Measurements from ENCODE around the gene SFRP2. TPM values are rescaled to one million over a fixed set of nuclear protein-coding genes. Genes with fewer than 3 reads are reported as not detected.
A peak's percentile ranks its signal among the peaks of the same experiment; 100 is the strongest.

The SFRP2 gene
- polyA plus RNA-seq, 3 donors: not detected

DNA sequence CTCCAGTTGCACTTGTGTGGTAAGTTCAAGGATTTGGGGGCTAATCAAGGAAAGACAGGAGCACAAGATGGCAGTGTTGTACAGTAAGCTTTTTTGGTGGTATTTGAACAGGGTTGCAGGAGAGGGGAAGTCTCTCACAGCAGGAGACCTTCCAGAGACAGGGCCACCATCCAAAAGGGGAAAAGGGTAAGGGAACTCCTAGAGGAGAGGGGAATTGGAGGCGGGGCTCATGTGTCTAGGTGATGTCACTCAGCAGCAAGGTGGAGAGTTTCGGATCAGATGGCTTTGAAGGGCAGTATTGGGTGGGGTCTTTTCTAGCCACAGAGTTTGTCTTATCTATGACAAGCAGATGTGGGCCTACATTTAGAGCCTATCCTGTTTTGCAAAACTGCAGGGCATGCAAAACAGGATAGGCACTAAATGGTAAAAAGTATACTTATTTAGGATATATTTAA, 15.6 kb downstream of the SFRP2 start:
- Mint-ChIP-seq H3K4me3 (no peak overlapping the region), H3K27me3 (ENCODE audit: low read depth in 3 of 3) (peaks cover 8 to 31% (median 13%) of the 10 kb centered on the region in 3 donors)

DNA sequence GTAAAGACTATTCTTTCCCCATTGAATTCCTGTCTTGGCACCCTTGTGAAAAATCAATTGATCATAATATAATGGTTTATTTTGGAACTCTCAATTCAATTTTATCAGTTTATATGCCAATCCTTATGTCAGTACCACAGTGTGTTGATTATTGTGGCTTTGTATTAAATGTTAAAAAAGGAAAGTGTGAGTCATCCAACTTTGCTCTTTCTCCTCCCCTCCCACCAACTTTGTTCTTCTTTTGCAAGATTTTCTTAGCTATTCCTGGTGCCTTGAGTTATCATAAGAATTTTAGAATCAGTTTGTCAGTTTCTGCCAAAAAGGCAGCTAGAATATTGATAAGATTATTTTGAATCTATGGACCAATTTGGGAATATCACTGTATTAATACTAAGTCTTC, 17.8 kb downstream of the SFRP2 start:
- Histone ChIP-seq H4K20me1 (ENCODE audit: insufficient read depth, low read length) (no peaks in the 10 kb centered on the region), H3K4me2 (replicated peaks; ENCODE audit: extremely low read depth, low read length, poor library complexity, severe bottlenecking) (no peak overlapping the region), H3K27ac (ENCODE audit: low read depth in 1 of 2, low read length in 2 of 2) (no peak overlapping the region), H3K79me2 (ENCODE audit: insufficient read depth, low read length) (no peaks in the 10 kb centered on the region), H3K36me3 (replicated peaks in 1 of 2; ENCODE audit: control insufficient read depth in 1 of 2, insufficient read depth in 2 of 2, low read length in 2 of 2) (no peaks in the 10 kb centered on the region), H2AFZ (ENCODE audit: insufficient read depth, low read depth, low read length, poor library complexity, severe bottlenecking) (no peak overlapping the region), H3K4me1 (ENCODE audit: control insufficient read depth in 1 of 2, insufficient read depth in 2 of 2, low read length in 2 of 2) (peaks cover 0 to 5% of the 10 kb centered on the region in 2 donors), H3K9me3 (replicated peaks in 1 of 2; ENCODE audit: control insufficient read depth in 1 of 2, insufficient read depth in 1 of 2, low read length in 2 of 2) (no peaks in the 10 kb centered on the region), H3K9ac (ENCODE audit: insufficient read depth, low read length, poor library complexity, severe bottlenecking) (no peak overlapping the region), H3K4me3 (replicated peaks in 1 of 3; ENCODE audit: low read depth in 2 of 3, low read length in 3 of 3) (no peak overlapping the region), H3K27me3 (ENCODE audit: control insufficient read depth in 2 of 2, insufficient read depth in 2 of 2, low read length in 2 of 2) (peaks cover 2 to 3% of the 10 kb centered on the region in 2 donors)
- Mint-ChIP-seq H3K27ac (no peak overlapping the region), H3K4me3 (peak overlapping the region in 1 of 2 donors; percentile 49), H3K9me3 (peaks cover 0 to 3% (median 2%) of the 10 kb centered on the region in 7 donors), H3K27me3 (ENCODE audit: low read depth in 3 of 3) (peaks cover 8 to 21% (median 18%) of the 10 kb centered on the region in 3 donors), H3K4me1 (peaks cover 8% of the 10 kb centered on the region), H3K36me3 (no peaks in the 10 kb centered on the region)
- TF ChIP-seq, protein P1, sequence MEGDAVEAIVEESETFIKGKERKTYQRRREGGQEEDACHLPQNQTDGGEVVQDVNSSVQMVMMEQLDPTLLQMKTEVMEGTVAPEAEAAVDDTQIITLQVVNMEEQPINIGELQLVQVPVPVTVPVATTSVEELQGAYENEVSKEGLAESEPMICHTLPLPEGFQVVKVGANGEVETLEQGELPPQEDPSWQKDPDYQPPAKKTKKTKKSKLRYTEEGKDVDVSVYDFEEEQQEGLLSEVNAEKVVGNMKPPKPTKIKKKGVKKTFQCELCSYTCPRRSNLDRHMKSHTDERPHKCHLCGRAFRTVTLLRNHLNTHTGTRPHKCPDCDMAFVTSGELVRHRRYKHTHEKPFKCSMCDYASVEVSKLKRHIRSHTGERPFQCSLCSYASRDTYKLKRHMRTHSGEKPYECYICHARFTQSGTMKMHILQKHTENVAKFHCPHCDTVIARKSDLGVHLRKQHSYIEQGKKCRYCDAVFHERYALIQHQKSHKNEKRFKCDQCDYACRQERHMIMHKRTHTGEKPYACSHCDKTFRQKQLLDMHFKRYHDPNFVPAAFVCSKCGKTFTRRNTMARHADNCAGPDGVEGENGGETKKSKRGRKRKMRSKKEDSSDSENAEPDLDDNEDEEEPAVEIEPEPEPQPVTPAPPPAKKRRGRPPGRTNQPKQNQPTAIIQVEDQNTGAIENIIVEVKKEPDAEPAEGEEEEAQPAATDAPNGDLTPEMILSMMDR (IDR thresholded peaks at IDR 0.05): no peak
- intact Hi-C loops (cut with micrococcal nuclease): no loop called here
- DNase-seq: no peak

More for the DNA sequence above, 15.6 kb downstream of the SFRP2 start:
- Histone ChIP-seq H3K27me3 (ENCODE audit: control insufficient read depth in 2 of 2, insufficient read depth in 2 of 2, low read length in 2 of 2) (peaks cover 6 to 8% of the 10 kb centered on the region in 2 donors), H3K4me1 (ENCODE audit: control insufficient read depth in 1 of 2, insufficient read depth in 2 of 2, low read length in 2 of 2) (peaks cover 0 to 5% of the 10 kb centered on the region in 2 donors), H3K36me3 (replicated peaks in 1 of 2; ENCODE audit: control insufficient read depth in 1 of 2, insufficient read depth in 2 of 2, low read length in 2 of 2) (no peaks in the 10 kb centered on the region), H3K79me2 (ENCODE audit: insufficient read depth, low read length) (no peaks in the 10 kb centered on the region), H3K4me3 (replicated peaks in 1 of 3; ENCODE audit: low read depth in 2 of 3, low read length in 3 of 3) (no peak overlapping the region), H3K9me3 (replicated peaks in 1 of 2; ENCODE audit: control insufficient read depth in 1 of 2, insufficient read depth in 1 of 2, low read length in 2 of 2) (no peaks in the 10 kb centered on the region), H3K9ac (ENCODE audit: insufficient read depth, low read length, poor library complexity, severe bottlenecking) (no peak overlapping the region), H4K20me1 (ENCODE audit: insufficient read depth, low read length) (no peaks in the 10 kb centered on the region), H3K4me2 (replicated peaks; ENCODE audit: extremely low read depth, low read length, poor library complexity, severe bottlenecking) (no peak overlapping the region), H2AFZ (ENCODE audit: insufficient read depth, low read depth, low read length, poor library complexity, severe bottlenecking) (no peak overlapping the region), H3K27ac (ENCODE audit: low read depth in 1 of 2, low read length in 2 of 2) (no peak overlapping the region)
- no peaks in the 10 kb centered on the region for H3K36me3 Mint-ChIP-seq
- DNase-seq: no peak
- TF ChIP-seq, protein P1 (IDR thresholded peaks at IDR 0.05): no peak
- H3K9me3 Mint-ChIP-seq: peaks cover 0 to 6% (median 3%) of the 10 kb centered on the region in 7 donors
- H3K4me1 Mint-ChIP-seq: peaks cover 8% of the 10 kb centered on the region
- intact Hi-C loops (cut with micrococcal nuclease): no loop called here
- no peak overlapping the region for H3K27ac Mint-ChIP-seq
- WGBS (ENCODE audit: insufficient coverage): no CpG with 5 or more reads among the region's 2 CpGs

Data from CD14-positive monocyte (primary cell).